BJ (cell line): ENCODE measurements around the gene PLCH2. TPM values are rescaled to one million over a fixed set of nuclear protein-coding genes. Genes with fewer than 3 reads are reported as not detected.

Experiments
- CTCF ChIA-PET: fragments of 350-600 bp; formaldehyde crosslinking; extraction: SDS; loops from one replicate; lab custom pipeline; 2021; ENCODE audit warnings: antibody characterized with exemption, inconsistent platforms; lab: Yijun Ruan, JAX
- POLR2A ChIA-PET: fragments of 300-600 bp; sonication (Branson Sonifier 250); formaldehyde crosslinking; extraction: SDS; loops from one replicate; lab custom pipeline; 2021; ENCODE audit warnings: antibody characterized with exemption; lab: Charles Lee
- DNase-seq: peaks from one replicate; pipeline ENCODE4 v3.0.0-alpha.2; 2011; ENCODE audit warnings: low read depth
- H3K27me3 ChIP-seq: 2 replicates; pipeline ENCODE4 v1.6.0; 2011; ENCODE audit warnings: low read length; ENCODE audit not compliant: control insufficient read depth, insufficient read depth
- H3K36me3 ChIP-seq: 2 replicates; pipeline ENCODE4 v1.5.1; 2011; ENCODE audit warnings: low read length; ENCODE audit not compliant: control insufficient read depth, insufficient read depth
- H3K4me3 ChIP-seq: 2 replicates; pipeline ENCODE4 v1.5.1; 2011; ENCODE audit warnings: low read depth, mild to moderate bottlenecking, control low read depth, low read length
- CTCF ChIP-seq: IDR thresholded peaks from 2 replicates; pipeline ENCODE4 v1.5.1; 2011; ENCODE audit warnings: low read depth, mild to moderate bottlenecking, control low read depth, inconsistent platforms, low read length, moderate library complexity; ENCODE audit not compliant: insufficient read depth
- polyA plus RNA-seq: library from polyadenylated mRNA; depleted of rRNA; stranded (reverse); fragments of >200 nt; gene quantifications from 2 replicates; pipeline ENCODE4 v1.2.3, GENCODE V29; 2011

PLCH2 gene
- polyA plus RNA-seq, 1 experiment = 0.06 TPM

GRCh38 chr1:2446394-2446793 lies 29.7 kb upstream of the PLCH2 start:
- no peak overlapping the region for H3K4me3 ChIP-seq
- no peaks in the 10 kb centered on the region for H3K36me3 ChIP-seq
- ChIA-PET CTCF (interaction anchor here (0.6 to 2.0 kb wide), 2 partner anchors 101 to 151 kb away, joined by 3 to 7 read pairs; no protein-coding TSS in a partner anchor), POLR2A (no interaction called here)
- TF ChIP-seq CTCF = no peak
- DNase-seq = no peak
- H3K27me3 ChIP-seq = peaks cover 13% of the 10 kb centered on the region

GRCh38 chr1:2446861-2447260 lies 29.2 kb upstream of the PLCH2 start:
- peaks cover 13% of the 10 kb centered on the region for H3K27me3 ChIP-seq
- ChIA-PET POLR2A (no interaction called here), CTCF (interaction anchor here (2.0 kb wide), 1 partner anchor 100 kb away, joined by 7 read pairs; no protein-coding TSS in a partner anchor)
- H3K4me3 ChIP-seq = no peak overlapping the region
- TF ChIP-seq CTCF = no peak
- no peaks in the 10 kb centered on the region for H3K36me3 ChIP-seq
- no peak for DNase-seq

GRCh38 chr1:2447276-2448097 lies 28.6 kb upstream of the PLCH2 start:
- ChIA-PET POLR2A (no interaction called here), CTCF (interaction anchor here (2.0 kb wide), 1 partner anchor 100 kb away, joined by 7 read pairs; no protein-coding TSS in a partner anchor)
- no peak for TF ChIP-seq CTCF
- Histone ChIP-seq H3K36me3 (no peaks in the 10 kb centered on the region), H3K4me3 (no peak overlapping the region), H3K27me3 (peaks cover 11% of the 10 kb centered on the region; the same call in 1 of the 2 replicates)
- no peak for DNase-seq

GRCh38 chr1:2448098-2448445 lies 28.0 kb upstream of the PLCH2 start:
- CTCF ChIA-PET = no interaction called here
- DNase-seq = no peak
- Histone ChIP-seq H3K36me3 (no peaks in the 10 kb centered on the region), H3K27me3 (peaks cover 6% of the 10 kb centered on the region; the same call in 1 of the 2 replicates), H3K4me3 (no peak overlapping the region)
- TF ChIP-seq CTCF = no peak
- POLR2A ChIA-PET = no interaction called here

- H3K4me3 ChIP-seq = no peak overlapping the region
- peaks cover under 1% of the 10 kb centered on the region; the same call in 1 of the 2 replicates for H3K27me3 ChIP-seq
- no peaks in the 10 kb centered on the region for H3K36me3 ChIP-seq
- ChIA-PET CTCF (interaction anchor here (0.5 to 1.0 kb wide), 3 partner anchors 19 to 98 kb away, joined by 3 to 4 read pairs (median 3); no protein-coding TSS in a partner anchor), POLR2A (no interaction called here)
- TF ChIP-seq CTCF = no peak
- no peak for DNase-seq
Observed at GRCh38 chr1:2449636-2450454, 26.2 kb upstream of the PLCH2 start.
